ENCODE measurements around the gene DNAJC10.

DNAJC10 gene

GRCh38 chr2:182804128-182804527 lies 88.1 kb downstream of the DNAJC10 start:
- DNase-seq, result no peak

- no peak for DNase-seq
Measured at GRCh38 chr2:182807319-182807718, 91.3 kb downstream of the DNAJC10 start.

- DNase-seq, result no peak
Measured at GRCh38 chr2:182810087-182810486, 94.0 kb downstream of the DNAJC10 start.

- no peak for DNase-seq
Measured at GRCh38 chr2:182814380-182814779, 98.3 kb downstream of the DNAJC10 start.

- DNase-seq, result no peak
Measured at GRCh38 chr2:182814804-182815203, 98.7 kb downstream of the DNAJC10 start.

- no peak for DNase-seq
Measured at GRCh38 chr2:182816866-182817265, 100.8 kb downstream of the DNAJC10 start.

- DNase-seq, result no peak
Measured at GRCh38 chr2:182817558-182817957, 101.5 kb downstream of the DNAJC10 start.

- DNase-seq, result no peak
Measured at GRCh38 chr2:182818501-182818900, 102.4 kb downstream of the DNAJC10 start.

- DNase-seq, result no peak
Measured at GRCh38 chr2:182818925-182819324, 102.9 kb downstream of the DNAJC10 start.

- DNase-seq, result no peak
Measured at GRCh38 chr2:182819412-182819811, 103.4 kb downstream of the DNAJC10 start.

GRCh38 chr2:182821182-182821581 lies 105.1 kb downstream of the DNAJC10 start:
- DNase-seq, result no peak

GRCh38 chr2:182822733-182823132 lies 106.7 kb downstream of the DNAJC10 start:
- DNase-seq, result no peak

- DNase-seq, result no peak
Measured at GRCh38 chr2:182824056-182824766, 108.2 kb downstream of the DNAJC10 start.

GRCh38 chr2:182824767-182825158 lies 108.7 kb downstream of the DNAJC10 start:
- no peak for DNase-seq

GRCh38 chr2:182826064-182826463 lies 110.0 kb downstream of the DNAJC10 start:
- no peak for DNase-seq

- no peak for DNase-seq
Measured at GRCh38 chr2:182826496-182826895, 110.4 kb downstream of the DNAJC10 start.

- DNase-seq, result no peak
Measured at GRCh38 chr2:182827182-182827879, 111.3 kb downstream of the DNAJC10 start.

- no peak for DNase-seq
Measured at GRCh38 chr2:182831101-182831500, 115.0 kb downstream of the DNAJC10 start.

- no peak for DNase-seq
Measured at GRCh38 chr2:182831921-182832320, 115.9 kb downstream of the DNAJC10 start.

- no peak for DNase-seq
Measured at GRCh38 chr2:182833084-182833854, 117.2 kb downstream of the DNAJC10 start.

GRCh38 chr2:182834293-182834692 lies 118.2 kb downstream of the DNAJC10 start:
- DNase-seq, result no peak

GRCh38 chr2:182836451-182836850 lies 120.4 kb downstream of the DNAJC10 start:
- no peak for DNase-seq

Data from CD4-positive, alpha-beta T cell treated with Interleukin-6 for 4 hours (primary cell).